HEK293 (cell line): ENCODE data around the gene MYLK4.

Experiments used
- KLF9 ChIP-seq: fragments of 450-650 bp; formaldehyde crosslinking; IDR thresholded peaks from 2 replicates; pipeline ENCODE4 v1.5.1; 2016; ENCODE audit warnings: missing biosample characterization, missing genetic modification characterization, low read depth
- MYNN ChIP-seq: fragments of 450-650 bp; formaldehyde crosslinking; IDR thresholded peaks from 2 replicates; pipeline ENCODE4 v1.5.1; 2016; ENCODE audit warnings: missing biosample characterization, missing genetic modification characterization, borderline replicate concordance
- TCF7L2 ChIP-seq: IDR thresholded peaks from 2 replicates; pipeline ENCODE4 v1.6.1; 2011; ENCODE audit warnings: low read depth, mild to moderate bottlenecking, inconsistent platforms, low read length, moderate library complexity, borderline replicate concordance
- YY2 ChIP-seq: fragments of 450-650 bp; formaldehyde crosslinking; IDR thresholded peaks from 2 replicates; pipeline ENCODE4 v1.5.1; 2016; ENCODE audit warnings: missing biosample characterization, missing genetic modification characterization
- ZNF114 ChIP-seq: fragments of 450-650 bp; formaldehyde crosslinking; IDR thresholded peaks from 2 replicates; pipeline ENCODE4 v1.5.0; 2017; ENCODE audit warnings: missing biosample characterization, missing genetic modification characterization
- ZNF274 ChIP-seq, 2 experiments: fragments of 200-500 bp in 1 of 2; fragments of 450-650 bp in 1 of 2; sonication (Bioruptor generic) in 1 of 2; formaldehyde crosslinking in 1 of 2; IDR thresholded peaks; 2 replicates each; pipeline versions ENCODE4 v1.5.1 to v1.6.1; 2014 to 2016; ENCODE audit warnings: borderline replicate concordance in 1 of 2, inconsistent platforms in 1 of 2, low read length in 1 of 2, missing biosample characterization in 1 of 2, missing genetic modification characterization in 1 of 2
- ZNF37A ChIP-seq: fragments of 450-650 bp; IDR thresholded peaks from 2 replicates; pipeline ENCODE4 v1.5.1; 2018; ENCODE audit warnings: missing biosample characterization, missing genetic modification characterization
- ZNF501 ChIP-seq: fragments of 450-650 bp; formaldehyde crosslinking; IDR thresholded peaks from 2 replicates; pipeline ENCODE4 v1.5.1; 2016; ENCODE audit warnings: missing biosample characterization, missing genetic modification characterization
- ZNF510 ChIP-seq: fragments of 450-650 bp; formaldehyde crosslinking; IDR thresholded peaks from 2 replicates; pipeline ENCODE4 v1.5.1; 2018; ENCODE audit warnings: mild to moderate bottlenecking, missing genetic modification characterization, missing biosample characterization; ENCODE audit not compliant: insufficient replicate concordance
- ZNF654 ChIP-seq: fragments of 450-650 bp; formaldehyde crosslinking; IDR thresholded peaks from 2 replicates; pipeline ENCODE4 v1.5.1; 2016; ENCODE audit warnings: low read depth, missing biosample characterization, missing genetic modification characterization
- ZNF768 ChIP-seq: fragments of 450-650 bp; formaldehyde crosslinking; IDR thresholded peaks from 2 replicates; pipeline ENCODE4 v1.5.1; 2018; ENCODE audit warnings: missing biosample characterization, mild to moderate bottlenecking, missing genetic modification characterization
- TF ChIP-seq, protein P1 (sequence below): fragments of 450-650 bp; formaldehyde crosslinking; IDR thresholded peaks from 2 replicates; pipeline ENCODE4 v1.5.1; 2016; ENCODE audit warnings: missing biosample characterization, missing genetic modification characterization
- TF ChIP-seq, protein P2 (sequence below): fragments of 450-650 bp; formaldehyde crosslinking; IDR thresholded peaks from 2 replicates; pipeline ENCODE4 v1.5.1; 2016; ENCODE audit warnings: missing biosample characterization, missing genetic modification characterization, low read depth

DNA sequence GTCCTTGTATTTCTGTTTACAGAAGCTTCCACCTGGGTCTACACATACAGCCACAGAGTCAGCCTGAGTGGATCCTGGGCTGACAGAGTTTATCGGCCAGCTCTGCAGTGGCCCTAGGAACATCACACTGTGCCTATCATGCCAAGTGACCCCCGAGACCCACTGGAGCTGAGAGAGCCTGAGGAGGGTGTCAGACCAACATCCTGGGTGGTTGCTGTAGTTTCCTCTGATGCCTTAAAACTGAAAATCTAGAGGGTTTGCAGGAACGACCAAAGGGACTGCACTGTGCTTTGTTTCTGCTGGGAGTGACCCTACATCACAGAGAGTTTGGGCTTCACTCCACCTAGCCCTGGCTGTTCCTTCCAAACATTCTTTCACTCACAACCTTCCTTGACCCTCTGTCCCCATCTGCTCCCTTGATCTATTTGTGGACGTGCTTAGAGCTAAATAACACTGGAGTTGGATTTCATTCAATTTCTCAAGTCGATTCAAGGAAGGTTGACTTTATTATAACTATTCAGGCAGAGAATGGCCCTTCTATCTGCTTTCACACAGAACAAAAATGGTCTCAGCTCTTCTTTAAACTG lies 18.1 kb downstream of the MYLK4 start:
- TF ChIP-seq ZNF274 (IDR thresholded peaks at IDR 0.05; ENCODE audit: low read length) (no peak), ZNF274 (tag by site-specific recombination; IDR thresholded peaks at IDR 0.05; ENCODE audit: borderline replicate concordance) (no peak), KLF9 (no peak), MYNN (tag by site-specific recombination) (no peak), ZNF37A (tag by site-specific recombination) (no peak), ZNF510 (tag by site-specific recombination) (no peak), ZNF501 (tag by site-specific recombination) (no peak), ZNF114 (tag by site-specific recombination) (no peak), YY2 (tag by site-specific recombination) (no peak), ZNF654 (tag by site-specific recombination) (no peak), TCF7L2 (no peak), ZNF768 (tag by site-specific recombination) (no peak)
- TF ChIP-seq, protein P1, sequence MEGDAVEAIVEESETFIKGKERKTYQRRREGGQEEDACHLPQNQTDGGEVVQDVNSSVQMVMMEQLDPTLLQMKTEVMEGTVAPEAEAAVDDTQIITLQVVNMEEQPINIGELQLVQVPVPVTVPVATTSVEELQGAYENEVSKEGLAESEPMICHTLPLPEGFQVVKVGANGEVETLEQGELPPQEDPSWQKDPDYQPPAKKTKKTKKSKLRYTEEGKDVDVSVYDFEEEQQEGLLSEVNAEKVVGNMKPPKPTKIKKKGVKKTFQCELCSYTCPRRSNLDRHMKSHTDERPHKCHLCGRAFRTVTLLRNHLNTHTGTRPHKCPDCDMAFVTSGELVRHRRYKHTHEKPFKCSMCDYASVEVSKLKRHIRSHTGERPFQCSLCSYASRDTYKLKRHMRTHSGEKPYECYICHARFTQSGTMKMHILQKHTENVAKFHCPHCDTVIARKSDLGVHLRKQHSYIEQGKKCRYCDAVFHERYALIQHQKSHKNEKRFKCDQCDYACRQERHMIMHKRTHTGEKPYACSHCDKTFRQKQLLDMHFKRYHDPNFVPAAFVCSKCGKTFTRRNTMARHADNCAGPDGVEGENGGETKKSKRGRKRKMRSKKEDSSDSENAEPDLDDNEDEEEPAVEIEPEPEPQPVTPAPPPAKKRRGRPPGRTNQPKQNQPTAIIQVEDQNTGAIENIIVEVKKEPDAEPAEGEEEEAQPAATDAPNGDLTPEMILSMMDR (tag by site-specific recombination), result no peak
- TF ChIP-seq, protein P2, sequence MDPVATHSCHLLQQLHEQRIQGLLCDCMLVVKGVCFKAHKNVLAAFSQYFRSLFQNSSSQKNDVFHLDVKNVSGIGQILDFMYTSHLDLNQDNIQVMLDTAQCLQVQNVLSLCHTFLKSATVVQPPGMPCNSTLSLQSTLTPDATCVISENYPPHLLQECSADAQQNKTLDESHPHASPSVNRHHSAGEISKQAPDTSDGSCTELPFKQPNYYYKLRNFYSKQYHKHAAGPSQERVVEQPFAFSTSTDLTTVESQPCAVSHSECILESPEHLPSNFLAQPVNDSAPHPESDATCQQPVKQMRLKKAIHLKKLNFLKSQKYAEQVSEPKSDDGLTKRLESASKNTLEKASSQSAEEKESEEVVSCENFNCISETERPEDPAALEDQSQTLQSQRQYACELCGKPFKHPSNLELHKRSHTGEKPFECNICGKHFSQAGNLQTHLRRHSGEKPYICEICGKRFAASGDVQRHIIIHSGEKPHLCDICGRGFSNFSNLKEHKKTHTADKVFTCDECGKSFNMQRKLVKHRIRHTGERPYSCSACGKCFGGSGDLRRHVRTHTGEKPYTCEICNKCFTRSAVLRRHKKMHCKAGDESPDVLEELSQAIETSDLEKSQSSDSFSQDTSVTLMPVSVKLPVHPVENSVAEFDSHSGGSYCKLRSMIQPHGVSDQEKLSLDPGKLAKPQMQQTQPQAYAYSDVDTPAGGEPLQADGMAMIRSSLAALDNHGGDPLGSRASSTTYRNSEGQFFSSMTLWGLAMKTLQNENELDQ (tag by site-specific recombination), result no peak
